CD4-positive, CD25-positive, alpha-beta regulatory T cell (primary cell): ENCODE data around the gene HOXD8. TPM values are rescaled to one million over a fixed set of nuclear protein-coding genes. Genes with fewer than 3 reads are reported as not detected.

Source experiments
- ATAC-seq, 2 donors: fragments of 150-1000 bp; cut with Tn5 transposase; one replicate each; pipeline ENCODE4 v1.10.0; 2021; ENCODE audit warnings: low read depth in 2 of 2, moderate number of reproducible peaks in 2 of 2, moderate library complexity in 1 of 2
- DNase-seq, 3 donors: peaks; one replicate each; pipeline versions ENCODE4 v3.0.0 to v3.0.0-alpha.2; 2012 to 2022; ENCODE audit warnings: mixed read lengths in 1 of 3
- H3K27ac ChIP-seq: one replicate; pipeline ENCODE4 v1.7.0; 2013; ENCODE audit warnings: mild to moderate bottlenecking, low read length; ENCODE audit not compliant: insufficient read depth, poor library complexity, severe bottlenecking
- H3K27me3 ChIP-seq: one replicate; pipeline ENCODE4 v1.7.0; 2013; ENCODE audit warnings: low read length; ENCODE audit not compliant: control insufficient read depth, insufficient read depth
- H3K36me3 ChIP-seq: one replicate; pipeline ENCODE4 v1.7.0; 2013; ENCODE audit warnings: mild to moderate bottlenecking, low read length, moderate library complexity; ENCODE audit not compliant: control insufficient read depth, insufficient read depth
- H3K4me1 ChIP-seq: 2 replicates; pipeline ENCODE4 v1.7.0; 2013; ENCODE audit warnings: mild to moderate bottlenecking, low read length; ENCODE audit not compliant: insufficient read depth, control insufficient read depth, poor library complexity, severe bottlenecking
- H3K4me3 ChIP-seq: one replicate; pipeline ENCODE4 v1.7.0; 2013; ENCODE audit warnings: low read depth, mild to moderate bottlenecking, low read length, moderate library complexity
- H3K9me3 ChIP-seq, 2 experiments: 1 replicate in 1 of 2; 2 replicates in 1 of 2; pipeline ENCODE4 v1.7.0; 2013; ENCODE audit warnings: low read length in 2 of 2, mild to moderate bottlenecking in 1 of 2, moderate library complexity in 1 of 2; ENCODE audit not compliant: control insufficient read depth in 2 of 2
- H3K27ac Mint-ChIP-seq, 3 donors: one replicate each; pipeline ENCODE4 v1.8.0; 2020 to 2022; ENCODE audit warnings: mild to moderate bottlenecking in 3 of 3, mixed read lengths in 3 of 3, moderate library complexity in 2 of 3
- H3K27me3 Mint-ChIP-seq: one replicate; pipeline ENCODE4 v1.8.0; 2022; ENCODE audit warnings: mild to moderate bottlenecking, mixed read lengths
- H3K36me3 Mint-ChIP-seq: one replicate; pipeline ENCODE4 v1.8.0; 2020; ENCODE audit warnings: mixed read lengths
- H3K4me1 Mint-ChIP-seq, 4 donors: one replicate each; pipeline ENCODE4 v1.8.0; 2020 to 2022; ENCODE audit warnings: mixed read lengths in 4 of 4, mild to moderate bottlenecking in 1 of 4
- H3K4me3 Mint-ChIP-seq, 4 donors: one replicate each; pipeline ENCODE4 v1.8.0; 2020 to 2022; ENCODE audit warnings: mild to moderate bottlenecking in 4 of 4, mixed read lengths in 4 of 4, moderate library complexity in 3 of 4
- H3K9me3 Mint-ChIP-seq, 7 donors: one replicate each; pipeline ENCODE4 v1.8.0; 2020 to 2022; ENCODE audit warnings: mixed read lengths in 7 of 7, mild to moderate bottlenecking in 3 of 7, moderate library complexity in 2 of 7
- polyA plus RNA-seq, 4 donors: library from polyadenylated mRNA; unstranded; fragments of 300-500 nt; fragmentation: Illumina TruSeq; gene quantifications; one replicate each; pipeline ENCODE4 v1.2.3, GENCODE V29; 2021
- total RNA-seq: library from RNA; stranded (reverse); gene quantifications from one replicate; pipeline ENCODE4 v1.2.3, GENCODE V29; 2022

The HOXD8 gene
- total and polyA plus RNA-seq, 5 donors from 2014 or later: not detected

DNA sequence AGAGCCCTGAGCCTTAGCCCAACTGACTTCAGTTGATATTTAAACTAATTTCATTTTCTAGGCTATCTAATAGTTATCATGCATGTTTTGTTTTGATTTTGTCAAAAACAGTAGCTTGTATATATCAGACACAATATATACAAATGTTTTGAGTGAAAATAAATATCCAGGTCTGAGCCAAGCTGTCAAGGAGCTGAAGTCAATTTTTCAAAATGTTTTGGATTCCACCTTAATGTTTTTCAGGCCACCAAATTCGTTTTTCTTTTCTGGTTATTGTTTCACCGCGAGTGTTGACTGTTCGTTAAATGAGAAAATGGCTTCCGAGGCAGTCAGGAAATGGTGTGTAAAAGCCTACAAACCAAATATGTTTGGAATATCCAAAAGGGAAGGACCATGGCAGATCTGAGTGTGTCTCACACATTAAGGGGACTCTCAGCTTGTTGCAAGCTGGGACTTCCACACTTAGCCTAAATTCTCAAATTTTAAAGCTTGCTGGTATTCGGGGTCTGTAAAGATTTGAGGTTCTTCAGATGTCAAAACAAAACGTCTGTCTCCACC lies 27.1 kb upstream of the HOXD8 start:
- H3K4me3 Mint-ChIP-seq: peak overlapping the region in 2 of 4 donors; percentile 12 to 76
- no peak overlapping the region for H3K27ac Mint-ChIP-seq
- peaks cover 94% of the 10 kb centered on the region for H3K27me3 Mint-ChIP-seq
- no peak for ATAC-seq
- no peaks in the 10 kb centered on the region for H3K36me3 Mint-ChIP-seq
- Histone ChIP-seq H3K36me3 (no peaks in the 10 kb centered on the region), H3K27ac (no peak overlapping the region), H3K4me3 (no peak overlapping the region), H3K9me3 (no peaks in the 10 kb centered on the region), H3K27me3 (peaks cover 40% of the 10 kb centered on the region), H3K4me1 (peaks cover 14% of the 10 kb centered on the region)
- peaks cover 0 to 11% (median 0%) of the 10 kb centered on the region in 7 donors for H3K9me3 Mint-ChIP-seq
- peaks cover 0 to 31% (median 17%) of the 10 kb centered on the region in 4 donors for H3K4me1 Mint-ChIP-seq
- DNase-seq: no peak

DNA sequence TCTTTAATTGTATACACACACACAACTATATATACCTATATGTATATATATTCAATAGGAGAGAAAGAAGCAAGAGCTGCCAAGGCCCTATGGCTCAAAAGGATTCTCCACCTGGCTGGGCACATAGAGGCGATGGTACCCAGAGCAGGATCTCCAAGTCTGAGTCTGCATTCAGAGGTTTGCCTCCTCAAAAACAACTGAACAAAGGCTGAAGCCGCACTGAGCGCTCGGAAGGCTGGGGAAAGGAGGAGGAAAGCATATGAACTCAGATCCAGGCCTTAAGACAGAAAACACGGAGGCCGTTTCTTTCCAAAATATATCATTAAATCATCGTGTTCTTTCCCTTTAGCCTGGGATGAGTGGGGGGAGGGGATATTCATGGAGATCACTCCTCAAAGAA lies 26.3 kb upstream of the HOXD8 start:
- Mint-ChIP-seq H3K4me3 (peak overlapping the region in 1 of 4 donors; percentile 65), H3K9me3 (peaks cover 0 to 11% (median 0%) of the 10 kb centered on the region in 7 donors), H3K27ac (no peak overlapping the region), H3K27me3 (peaks cover 88% of the 10 kb centered on the region), H3K36me3 (no peaks in the 10 kb centered on the region), H3K4me1 (peaks cover 0 to 26% (median 11%) of the 10 kb centered on the region in 4 donors)
- Histone ChIP-seq H3K27me3 (peaks cover 34% of the 10 kb centered on the region), H3K4me3 (no peak overlapping the region), H3K4me1 (peaks cover 8% of the 10 kb centered on the region), H3K36me3 (no peaks in the 10 kb centered on the region), H3K27ac (no peak overlapping the region), H3K9me3 (no peaks in the 10 kb centered on the region)
- ATAC-seq (no peak), DNase-seq (no peak)

- Mint-ChIP-seq H3K4me3 (peak overlapping the region in 1 of 4 donors; percentile 13), H3K4me1 (peaks cover 0 to 31% (median 11%) of the 10 kb centered on the region in 4 donors), H3K27me3 (peaks cover 88% of the 10 kb centered on the region), H3K27ac (peak overlapping the region in 1 of 3 donors; percentile 51), H3K36me3 (no peaks in the 10 kb centered on the region), H3K9me3 (peaks cover 0 to 13% (median 0%) of the 10 kb centered on the region in 7 donors)
- no peak for ATAC-seq
- H3K27me3 ChIP-seq: peaks cover 35% of the 10 kb centered on the region
- DNase-seq: no peak
- no peaks in the 10 kb centered on the region for H3K9me3 ChIP-seq
- H3K36me3 ChIP-seq: no peaks in the 10 kb centered on the region
- H3K4me1 ChIP-seq: peaks cover 8% of the 10 kb centered on the region
- no peak overlapping the region for H3K4me3 ChIP-seq
- H3K27ac ChIP-seq: no peak overlapping the region
Measured at GRCh38 chr2:176103742-176104315, 25.7 kb upstream of the HOXD8 start.

- H3K27me3 Mint-ChIP-seq: peaks cover 88% of the 10 kb centered on the region
- DNase-seq (no peak), ATAC-seq (no peak)
- Histone ChIP-seq H3K27me3 (peaks cover 41% of the 10 kb centered on the region), H3K4me3 (no peak overlapping the region), H3K4me1 (peaks cover 8% of the 10 kb centered on the region), H3K36me3 (no peaks in the 10 kb centered on the region), H3K9me3 (peaks cover 0 to 4% of the 10 kb centered on the region in 2 experiments), H3K27ac (no peak overlapping the region)
- peak overlapping the region in 2 of 4 donors; percentile 13 to 43 for H3K4me3 Mint-ChIP-seq
- no peak overlapping the region for H3K27ac Mint-ChIP-seq
- peaks cover 0 to 16% (median 0%) of the 10 kb centered on the region in 7 donors for H3K9me3 Mint-ChIP-seq
- peaks cover 0 to 35% (median 14%) of the 10 kb centered on the region in 4 donors for H3K4me1 Mint-ChIP-seq
- H3K36me3 Mint-ChIP-seq: peaks cover 3% of the 10 kb centered on the region
Measured at GRCh38 chr2:176104316-176105077, 25.0 kb upstream of the HOXD8 start.

- Histone ChIP-seq H3K4me3 (no peak overlapping the region), H3K27me3 (peaks cover 44% of the 10 kb centered on the region), H3K27ac (no peak overlapping the region), H3K4me1 (peaks cover 8% of the 10 kb centered on the region), H3K9me3 (peaks cover 0 to 4% of the 10 kb centered on the region in 2 experiments), H3K36me3 (no peaks in the 10 kb centered on the region)
- DNase-seq: no peak
- ATAC-seq: no peak
- Mint-ChIP-seq H3K4me1 (peaks cover 0 to 35% (median 15%) of the 10 kb centered on the region in 4 donors), H3K27ac (no peak overlapping the region), H3K36me3 (peaks cover 4% of the 10 kb centered on the region), H3K27me3 (peaks cover 90% of the 10 kb centered on the region), H3K9me3 (peaks cover 0 to 16% (median 0%) of the 10 kb centered on the region in 7 donors), H3K4me3 (peak overlapping the region in 1 of 4 donors; percentile 43)
Measured at GRCh38 chr2:176105078-176105729, 24.3 kb upstream of the HOXD8 start.

- Histone ChIP-seq H3K27me3 (peaks cover 48% of the 10 kb centered on the region), H3K4me1 (peaks cover 8% of the 10 kb centered on the region), H3K9me3 (peaks cover 0 to 6% of the 10 kb centered on the region in 2 experiments), H3K36me3 (no peaks in the 10 kb centered on the region), H3K4me3 (no peak overlapping the region), H3K27ac (no peak overlapping the region)
- Mint-ChIP-seq H3K4me1 (peaks cover 0 to 33% (median 15%) of the 10 kb centered on the region in 4 donors), H3K27me3 (peaks cover 90% of the 10 kb centered on the region), H3K9me3 (peaks cover 0 to 17% (median 0%) of the 10 kb centered on the region in 7 donors), H3K27ac (peak overlapping the region in 1 of 3 donors; percentile 59), H3K36me3 (peaks cover 4% of the 10 kb centered on the region), H3K4me3 (peak overlapping the region; percentile 46 to 82 (median 60))
- no peak for ATAC-seq
- DNase-seq: no peak
Measured at GRCh38 chr2:176105730-176106580, 23.6 kb upstream of the HOXD8 start.
